Neural cell (in vitro differentiated cells): ENCODE measurements around the gene DGLUCY. TPM values are rescaled to one million over a fixed set of nuclear protein-coding genes. Genes with fewer than 3 reads are reported as not detected.

Source experiments
- H2AFZ ChIP-seq: fragments of 200-600, 300-800 bp; sonication (generic), shearing (Covaris generic); 2 replicates; pipeline ENCODE4 v1.6.0; 2014; ENCODE audit warnings: low read depth, mild to moderate bottlenecking, antibody characterized with exemption, low read length, moderate library complexity
- H3F3A ChIP-seq: fragments of 200-600 bp; shearing (Covaris generic); 2 replicates; pipeline ENCODE4 v1.6.1; 2016; ENCODE audit warnings: mild to moderate bottlenecking, moderate library complexity, mixed read lengths, antibody characterized with exemption, low read length; ENCODE audit not compliant: insufficient read depth, poor library complexity, severe bottlenecking
- H3K27ac ChIP-seq: fragments of 200-600, 300-800 bp; sonication (generic), shearing (Covaris generic); 2 replicates; pipeline ENCODE4 v1.5.1; 2014; ENCODE audit warnings: mild to moderate bottlenecking, low read length, moderate library complexity
- H3K27me3 ChIP-seq: fragments of 300-800, 200-600 bp; sonication (generic), shearing (Covaris generic); 2 replicates; pipeline ENCODE4 v1.6.0; 2014; ENCODE audit warnings: mild to moderate bottlenecking, low read depth, low read length, moderate library complexity; ENCODE audit not compliant: insufficient read depth
- H3K36me3 ChIP-seq: fragments of 300-800, 200-600 bp; sonication (generic), shearing (Covaris generic); 2 replicates; pipeline ENCODE4 v1.5.1; 2014; ENCODE audit warnings: mild to moderate bottlenecking, antibody characterized with exemption, low read length, moderate library complexity; ENCODE audit not compliant: insufficient read depth
- H3K4me2 ChIP-seq: fragments of 300-800, 200-600 bp; sonication (generic), shearing (Covaris generic); 2 replicates; pipeline ENCODE4 v1.6.0; 2014; ENCODE audit warnings: mild to moderate bottlenecking, low read length
- H3K4me3 ChIP-seq: fragments of 300-800, 200-600 bp; sonication (generic), shearing (Covaris generic); 2 replicates; pipeline ENCODE4 v1.5.1; 2014; ENCODE audit warnings: mild to moderate bottlenecking, low read length, moderate library complexity
- H3K79me2 ChIP-seq: fragments of 200-600 bp; shearing (Covaris generic); replicated peaks from 2 replicates; pipeline ENCODE4 v1.6.0; 2014; ENCODE audit warnings: mild to moderate bottlenecking, low read length, moderate library complexity; ENCODE audit not compliant: insufficient read depth
- H3K9ac ChIP-seq: fragments of 300-800, 200-600 bp; sonication (generic), shearing (Covaris generic); 2 replicates; pipeline ENCODE4 v1.6.1; 2016; ENCODE audit warnings: mild to moderate bottlenecking, low read length, mixed read lengths
- H3K9me2 ChIP-seq: fragments of 200-600 bp; shearing (Covaris generic); 2 replicates; pipeline ENCODE4 v1.6.1; 2016; ENCODE audit warnings: mild to moderate bottlenecking, low read length, mixed read lengths; ENCODE audit not compliant: insufficient read depth
- H3K9me3 ChIP-seq: fragments of 200-600, 300-800 bp; sonication (generic), shearing (Covaris generic); 2 replicates; pipeline ENCODE4 v1.6.1; 2016; ENCODE audit warnings: mild to moderate bottlenecking, mixed run types, low read length, moderate library complexity, mixed read lengths
- H4K20me1 ChIP-seq: fragments of 200-600 bp; shearing (Covaris generic); 2 replicates; pipeline ENCODE4 v1.6.1; 2016; ENCODE audit warnings: mild to moderate bottlenecking, mixed run types; ENCODE audit not compliant: insufficient read depth
- CTCF ChIP-seq: fragments of 450-650 bp; IDR thresholded peaks from 2 replicates; pipeline ENCODE4 v1.5.1; 2014; ENCODE audit warnings: antibody characterized with exemption, mild to moderate bottlenecking, moderate library complexity; ENCODE audit not compliant: poor library complexity, severe bottlenecking
- EP300 ChIP-seq: fragments of 450-650 bp; conservative IDR thresholded peaks from 2 replicates; pipeline ENCODE4 v1.6.1; 2014; ENCODE audit warnings: antibody characterized with exemption, mild to moderate bottlenecking, moderate library complexity; ENCODE audit not compliant: poor library complexity, severe bottlenecking
- EZH2 ChIP-seq: fragments of 200-600, 300-800 bp; shearing (Covaris generic), sonication (generic); IDR thresholded peaks from 2 replicates; pipeline ENCODE4 v1.6.1; 2014; ENCODE audit warnings: antibody characterized with exemption, low read length, borderline replicate concordance, mild to moderate bottlenecking; ENCODE audit not compliant: insufficient read depth, poor library complexity, severe bottlenecking
- MXI1 ChIP-seq: fragments of 450-650 bp; conservative IDR thresholded peaks from 2 replicates; pipeline ENCODE4 v1.6.1; 2014; ENCODE audit warnings: antibody characterized with exemption, mild to moderate bottlenecking; ENCODE audit not compliant: poor library complexity, severe bottlenecking
- POLR2AphosphoS5 ChIP-seq: IDR thresholded peaks from 2 replicates; pipeline ENCODE4 v1.6.1; 2012
- RAD21 ChIP-seq: fragments of 450-650 bp; conservative IDR thresholded peaks from 2 replicates; pipeline ENCODE4 v1.6.1; 2014; ENCODE audit warnings: antibody characterized with exemption, mild to moderate bottlenecking, moderate library complexity
- REST ChIP-seq: IDR thresholded peaks from 2 replicates; pipeline ENCODE4 v1.6.1; 2012; ENCODE audit warnings: borderline replicate concordance
- SMC3 ChIP-seq: fragments of 450-650 bp; conservative IDR thresholded peaks from 2 replicates; pipeline ENCODE4 v1.6.1; 2014; ENCODE audit warnings: antibody characterized with exemption, mild to moderate bottlenecking, moderate library complexity; ENCODE audit not compliant: poor library complexity
- TAF1 ChIP-seq: IDR thresholded peaks from 2 replicates; pipeline ENCODE4 v1.6.1; 2012; ENCODE audit warnings: low read depth
- polyA plus RNA-seq: library from polyadenylated mRNA; depleted of rRNA; stranded (reverse); fragments of >200 nt; gene quantifications from 2 replicates; pipeline ENCODE4 v1.2.3, GENCODE V29; 2014

The DGLUCY gene
- polyA plus RNA-seq, 1 donor from 2014 or later: 30.5 TPM

DNA sequence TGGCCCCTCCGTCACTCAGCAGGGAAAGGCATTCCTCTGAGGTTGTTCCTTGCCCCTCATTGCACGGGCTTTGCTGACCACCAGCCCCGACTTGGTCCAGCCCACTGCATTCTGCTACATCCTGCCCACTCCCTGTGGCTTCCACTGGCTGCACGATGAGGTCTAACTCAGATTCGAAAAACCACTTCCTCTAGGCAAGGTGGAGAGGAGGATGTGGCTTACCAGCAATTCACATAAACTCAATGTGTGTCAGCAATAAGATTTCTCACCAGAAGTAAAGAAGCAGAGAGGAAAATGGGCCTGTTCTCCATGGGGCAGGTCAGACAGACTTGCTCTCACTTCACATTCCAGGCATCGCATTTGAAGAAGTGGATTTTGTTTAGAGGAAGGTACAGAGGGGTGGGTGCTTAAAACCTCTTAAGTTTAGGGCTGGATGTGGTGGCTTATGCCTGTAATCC is 115.9 kb downstream of the DGLUCY start:
- no peaks in the 10 kb centered on the region for H3K9me3 ChIP-seq
- H3K9ac ChIP-seq: no peak overlapping the region
- no peaks in the 10 kb centered on the region for H3K9me2 ChIP-seq
- no peaks in the 10 kb centered on the region for H3K79me2 ChIP-seq
- H2AFZ ChIP-seq: no peak overlapping the region
- TF ChIP-seq CTCF: no peak
- TF ChIP-seq SMC3: no peak
- TF ChIP-seq REST: no peak
- no peak for TF ChIP-seq POLR2AphosphoS5
- no peak for TF ChIP-seq EZH2
- TF ChIP-seq MXI1: no peak
- no peaks in the 10 kb centered on the region for H3F3A ChIP-seq
- no peak overlapping the region for H3K27ac ChIP-seq
- H3K27me3 ChIP-seq: no peaks in the 10 kb centered on the region
- H3K4me3 ChIP-seq: no peak overlapping the region
- no peak overlapping the region for H3K4me2 ChIP-seq
- H4K20me1 ChIP-seq: no peaks in the 10 kb centered on the region
- H3K36me3 ChIP-seq: no peaks in the 10 kb centered on the region

DNA sequence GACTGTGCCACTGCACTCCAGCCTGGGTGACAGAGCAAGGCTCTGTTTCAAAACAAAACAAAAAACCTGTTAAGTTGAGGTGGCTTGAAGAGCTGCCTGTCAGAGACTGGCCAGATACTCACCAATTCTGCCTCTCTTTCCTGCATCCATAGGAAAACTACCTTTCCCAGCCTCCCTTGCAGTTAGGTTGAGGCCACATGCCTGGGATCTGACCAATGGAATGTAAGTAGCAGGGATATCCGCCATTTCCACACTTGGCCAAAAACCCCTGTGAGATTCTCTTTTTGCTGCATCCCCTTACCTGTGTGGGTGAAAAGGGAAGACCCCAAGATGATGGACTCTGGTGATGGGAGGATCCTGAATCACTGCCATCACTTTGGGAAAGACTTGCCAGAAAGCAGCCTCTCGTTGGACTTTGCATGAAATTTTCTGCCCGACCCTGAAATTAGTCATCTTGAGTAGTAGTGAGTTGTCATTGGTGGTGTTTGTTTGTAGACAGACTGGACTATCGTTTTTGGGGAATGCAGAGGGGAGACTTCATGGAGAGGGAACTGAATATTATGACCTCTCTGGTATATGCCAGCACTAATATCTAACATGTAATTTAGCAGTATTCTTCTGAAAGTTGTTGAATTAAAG is 116.6 kb downstream of the DGLUCY start:
- H3K9me3 ChIP-seq: no peaks in the 10 kb centered on the region
- no peak overlapping the region for H3K9ac ChIP-seq
- no peaks in the 10 kb centered on the region for H4K20me1 ChIP-seq
- H3K27ac ChIP-seq: no peak overlapping the region
- H3K4me3 ChIP-seq: no peak overlapping the region
- no peak overlapping the region for H2AFZ ChIP-seq
- no peaks in the 10 kb centered on the region for H3K27me3 ChIP-seq
- H3K79me2 ChIP-seq: no peaks in the 10 kb centered on the region
- H3K9me2 ChIP-seq: no peaks in the 10 kb centered on the region
- H3K36me3 ChIP-seq: no peaks in the 10 kb centered on the region
- TF ChIP-seq SMC3 (no peak), TAF1 (no peak), EP300 (no peak), REST (no peak), POLR2AphosphoS5 (no peak), EZH2 (no peak), RAD21 (no peak), MXI1 (no peak), CTCF (no peak)
- no peak overlapping the region for H3K4me2 ChIP-seq
- H3F3A ChIP-seq: no peaks in the 10 kb centered on the region
